SK-N-SH treated with all-trans-retinoic acid at 6 μM for 48 hours (cell line): Measurements from ENCODE around the gene ALLC.

Experiments used
- ARNTL ChIP-seq: fragments of 450-650 bp; formaldehyde crosslinking; IDR thresholded peaks from 2 replicates; pipeline ENCODE4 v1.5.0; 2020; ENCODE audit warnings: low read depth, mild to moderate bottlenecking, moderate library complexity, borderline replicate concordance
- CREB5 ChIP-seq: fragments of 250-450 bp; sonication (Bioruptor Pico); IDR thresholded peaks from 2 replicates; pipeline ENCODE4 v1.5.1; 2020; ENCODE audit warnings: low read depth, mild to moderate bottlenecking, moderate library complexity
- ESRRG ChIP-seq: fragments of 250-450 bp; sonication (Bioruptor Pico); IDR thresholded peaks from 2 replicates; pipeline ENCODE4 v1.6.1; 2021; ENCODE audit warnings: mild to moderate bottlenecking
- PATZ1 ChIP-seq: fragments of 250-450 bp; sonication (Bioruptor Pico); IDR thresholded peaks from 2 replicates; pipeline ENCODE4 v1.8.0; 2020; ENCODE audit warnings: mild to moderate bottlenecking, moderate library complexity, borderline replicate concordance
- RARB ChIP-seq: fragments of 250-450 bp; sonication (Bioruptor Pico); IDR thresholded peaks from 2 replicates; pipeline ENCODE4 v1.8.0; 2021; ENCODE audit warnings: mild to moderate bottlenecking, moderate library complexity
- ZNF70 ChIP-seq: fragments of 450-650 bp; formaldehyde crosslinking; IDR thresholded peaks from 2 replicates; pipeline ENCODE4 v1.5.0; 2020; ENCODE audit warnings: mild to moderate bottlenecking, moderate library complexity

- no peak for TF ChIP-seq PATZ1 (CRISPR knock-in tag)
- TF ChIP-seq ESRRG, result no peak
- TF ChIP-seq ZNF70, result no peak
- no peak for TF ChIP-seq CREB5 (CRISPR knock-in tag)
- no peak for TF ChIP-seq ARNTL (CRISPR knock-in tag)
- no peak for TF ChIP-seq RARB (CRISPR knock-in tag)
These were observed 71.1 kb downstream of the ALLC start for GRCh38 chr2:3729055-3729448.
